Astrocyte of the spinal cord (primary cell): ENCODE results near the gene MMEL1.

Source experiments
- DNase-seq: peaks from one replicate; pipeline ENCODE4 v3.0.0; 2011; ENCODE audit warnings: low read depth, low spot score
- H3K4me3 ChIP-seq: 2 replicates; pipeline ENCODE4 v1.5.1; 2011; ENCODE audit warnings: low read depth, mild to moderate bottlenecking, low read length, moderate library complexity
- in situ Hi-C: cut with HindIII; loops from 2 replicates; pipeline ENCODE4 v1.10.0; 2017; ENCODE audit warnings: low sequenced_read_pairs
- TF ChIP-seq, protein P1 (sequence below): IDR thresholded peaks from 2 replicates; pipeline ENCODE4 v1.5.1; 2012; ENCODE audit warnings: low read depth, mild to moderate bottlenecking, low read length, inconsistent platforms

MMEL1 gene

DNA sequence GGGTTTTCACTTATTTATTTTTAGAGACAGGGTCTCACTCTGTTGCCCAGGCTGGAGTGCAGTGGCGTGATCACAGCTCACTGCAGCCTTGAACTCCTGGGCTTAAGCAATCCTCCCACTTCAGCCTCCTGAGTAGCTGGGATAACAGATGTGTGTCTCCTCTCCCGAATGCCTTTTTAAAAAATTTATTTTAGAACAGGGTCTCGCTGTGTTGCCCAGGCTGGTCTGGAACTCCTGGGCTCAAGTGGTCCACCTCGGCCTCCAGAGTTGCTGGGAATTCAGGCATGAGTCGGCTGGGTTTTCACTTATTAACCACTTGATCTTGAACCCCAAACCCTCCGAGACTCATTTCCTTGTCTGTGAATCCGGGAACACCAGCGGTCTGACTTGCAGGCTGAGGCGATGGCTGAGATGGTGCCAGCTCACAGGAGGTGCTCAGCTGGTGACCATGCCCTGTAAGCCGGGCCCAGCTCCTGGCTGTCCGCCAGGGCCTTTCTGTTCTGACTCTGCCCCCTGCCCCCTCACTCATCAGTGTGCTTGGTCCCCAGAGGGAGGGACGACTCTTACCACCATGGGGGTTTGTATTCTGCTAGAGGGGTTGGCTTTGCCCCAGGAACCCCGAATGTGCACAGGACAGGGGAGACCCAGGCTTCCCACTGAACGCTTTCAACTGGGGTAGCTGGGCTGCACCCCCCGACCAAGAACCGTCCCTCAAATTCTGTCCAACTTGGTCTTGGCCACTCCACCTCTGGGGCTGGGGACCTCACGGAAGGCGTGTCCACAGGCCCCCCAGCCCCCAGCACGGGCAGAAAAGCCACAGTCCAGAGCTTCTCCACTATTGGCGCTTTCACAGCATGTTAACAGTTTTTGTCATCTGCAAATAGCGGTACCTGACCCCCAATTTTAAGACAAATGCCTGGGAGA, 22.5 kb downstream of the MMEL1 start:
- H3K4me3 ChIP-seq, result no peak overlapping the region
- no peak for DNase-seq
- TF ChIP-seq, protein P1, sequence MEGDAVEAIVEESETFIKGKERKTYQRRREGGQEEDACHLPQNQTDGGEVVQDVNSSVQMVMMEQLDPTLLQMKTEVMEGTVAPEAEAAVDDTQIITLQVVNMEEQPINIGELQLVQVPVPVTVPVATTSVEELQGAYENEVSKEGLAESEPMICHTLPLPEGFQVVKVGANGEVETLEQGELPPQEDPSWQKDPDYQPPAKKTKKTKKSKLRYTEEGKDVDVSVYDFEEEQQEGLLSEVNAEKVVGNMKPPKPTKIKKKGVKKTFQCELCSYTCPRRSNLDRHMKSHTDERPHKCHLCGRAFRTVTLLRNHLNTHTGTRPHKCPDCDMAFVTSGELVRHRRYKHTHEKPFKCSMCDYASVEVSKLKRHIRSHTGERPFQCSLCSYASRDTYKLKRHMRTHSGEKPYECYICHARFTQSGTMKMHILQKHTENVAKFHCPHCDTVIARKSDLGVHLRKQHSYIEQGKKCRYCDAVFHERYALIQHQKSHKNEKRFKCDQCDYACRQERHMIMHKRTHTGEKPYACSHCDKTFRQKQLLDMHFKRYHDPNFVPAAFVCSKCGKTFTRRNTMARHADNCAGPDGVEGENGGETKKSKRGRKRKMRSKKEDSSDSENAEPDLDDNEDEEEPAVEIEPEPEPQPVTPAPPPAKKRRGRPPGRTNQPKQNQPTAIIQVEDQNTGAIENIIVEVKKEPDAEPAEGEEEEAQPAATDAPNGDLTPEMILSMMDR, result no peak
- in situ Hi-C loops, result no loop called here

DNA sequence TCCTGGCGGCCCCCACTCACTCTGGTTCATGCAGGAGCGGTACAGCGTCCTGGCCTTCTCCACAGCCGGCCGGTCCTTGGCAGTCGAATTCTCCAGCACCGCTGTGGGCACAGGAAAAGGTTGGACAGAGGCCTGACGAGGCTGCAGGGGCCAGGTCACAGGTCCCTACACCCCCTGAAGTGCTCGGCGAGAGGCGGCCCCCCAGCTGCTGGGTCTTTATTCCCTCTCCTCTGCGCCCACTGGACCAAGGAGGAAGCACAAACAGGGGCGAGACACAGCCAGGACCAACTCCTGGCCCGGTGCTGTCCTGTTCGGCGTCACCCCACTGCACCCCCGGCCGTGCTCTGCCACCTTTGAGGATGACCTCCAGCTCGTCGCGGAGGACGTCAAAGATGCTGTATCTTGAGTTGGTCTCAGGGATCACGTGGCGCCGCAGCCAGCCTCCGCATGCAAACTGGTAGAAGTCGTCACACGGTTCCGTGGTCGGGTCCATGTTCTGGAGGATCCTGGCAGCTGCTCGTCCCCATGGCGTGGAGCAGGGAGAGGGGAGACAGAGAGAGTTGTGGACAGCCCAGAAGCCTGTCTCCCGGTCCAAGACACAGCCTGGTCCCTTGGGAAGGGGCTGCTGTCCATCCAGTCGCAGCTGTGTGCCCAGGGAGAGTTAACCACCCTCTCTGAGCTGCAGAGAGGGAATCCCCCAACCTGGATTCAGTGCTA, 23.3 kb downstream of the MMEL1 start:
- TF ChIP-seq, protein P1, result no peak
- in situ Hi-C loops, result no loop called here
- no peak for DNase-seq
- H3K4me3 ChIP-seq, result no peak overlapping the region

DNA sequence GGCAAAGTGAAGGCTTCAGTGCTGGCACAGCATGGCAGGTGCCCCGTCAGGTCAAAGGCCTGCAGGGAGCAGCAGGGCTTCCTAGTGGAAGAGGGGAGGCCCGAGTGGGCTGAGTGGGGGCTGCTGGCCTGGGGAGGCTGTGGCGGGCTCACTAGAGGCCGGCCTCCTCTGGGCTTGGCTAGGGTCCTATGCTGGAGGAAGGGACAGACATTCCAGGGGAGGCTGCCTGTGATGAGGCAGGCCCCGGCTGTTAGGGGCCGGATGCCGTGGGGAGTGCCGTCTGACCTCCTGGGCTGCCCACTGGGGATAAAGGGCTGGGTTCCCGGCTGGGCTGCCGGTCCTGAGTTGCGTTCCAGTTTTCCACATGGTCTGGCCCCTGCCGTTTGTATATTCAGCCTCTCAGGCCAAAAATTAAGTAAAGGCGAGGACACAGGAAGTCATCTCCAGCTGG, 25.1 kb downstream of the MMEL1 start:
- TF ChIP-seq, protein P1, result no peak
- no peak overlapping the region for H3K4me3 ChIP-seq
- DNase-seq, result no peak
- in situ Hi-C loops, result no loop called here

DNA sequence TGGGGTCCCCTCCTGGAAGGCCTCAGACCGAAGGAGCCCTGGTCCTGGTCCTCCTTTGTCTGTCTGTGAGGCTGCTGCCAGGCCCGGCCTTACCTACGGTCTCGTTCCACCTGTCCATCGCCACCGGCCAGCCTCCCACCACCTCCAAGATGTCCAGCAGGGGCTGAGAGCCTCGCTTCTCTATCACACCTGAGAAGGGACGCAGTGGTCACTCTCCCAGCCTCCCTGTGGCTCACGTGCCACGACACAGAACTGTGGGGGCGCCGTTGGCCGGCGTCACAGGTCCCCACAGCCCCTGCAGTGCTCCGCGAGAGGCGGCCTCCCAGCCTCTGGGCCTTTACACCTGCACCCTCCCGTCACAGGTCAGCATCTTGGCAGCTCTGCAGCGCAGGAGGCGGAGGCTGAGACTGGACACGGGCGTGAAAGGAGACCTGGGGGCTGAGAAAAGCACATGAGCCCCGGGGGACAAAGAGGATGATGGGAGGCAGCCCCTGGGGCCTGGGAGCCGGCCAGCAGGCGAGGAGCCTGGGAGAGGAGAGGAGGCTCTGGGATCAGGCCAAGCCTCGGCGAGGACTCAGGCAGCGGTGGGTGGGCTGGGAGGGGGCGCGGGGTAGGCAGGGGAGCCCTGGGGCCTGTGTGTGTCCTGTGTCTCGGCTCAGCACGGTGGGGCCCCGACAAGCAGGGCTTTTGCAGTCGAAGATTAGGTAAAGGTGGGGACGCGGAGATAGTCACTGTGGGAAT, 25.8 kb downstream of the MMEL1 start:
- TF ChIP-seq, protein P1, result no peak
- in situ Hi-C loops, result no loop called here
- no peak for DNase-seq
- H3K4me3 ChIP-seq, result no peak overlapping the region

DNA sequence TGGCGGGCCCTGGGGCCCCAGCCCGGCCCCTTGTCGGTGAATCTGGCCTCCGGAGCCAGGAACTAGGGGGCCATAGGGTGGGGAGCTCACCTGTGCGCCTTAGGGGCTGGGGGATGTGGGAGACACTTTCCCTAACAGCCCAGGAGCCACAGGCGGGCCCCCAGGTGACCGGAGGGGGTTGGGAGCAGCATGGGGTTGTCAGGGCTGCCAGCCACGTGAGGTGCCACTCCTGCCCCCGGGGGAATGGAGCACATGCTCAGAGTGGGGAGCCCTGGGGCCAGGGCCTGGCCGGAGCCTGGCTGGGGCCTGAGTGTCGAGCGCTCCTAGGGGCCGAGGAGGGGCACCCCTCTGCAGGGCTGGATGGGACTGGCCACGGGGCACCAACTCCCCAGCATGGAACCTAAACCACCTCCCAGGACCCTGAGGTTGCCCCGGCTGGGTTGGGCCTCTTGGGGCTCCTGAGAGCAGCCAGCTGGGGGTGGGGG, 26.4 kb downstream of the MMEL1 start:
- TF ChIP-seq, protein P1, result no peak
- in situ Hi-C loops, result no loop called here
- DNase-seq, result no peak
- no peak overlapping the region for H3K4me3 ChIP-seq
